GM21390 (cell line): ENCODE results near the gene STAP2.

ENCODE experiments used
- ATAC-seq: cut with Tn5 transposase; IDR thresholded peaks from one replicate; pipeline ENCODE4 v1.9.1; 2021; ENCODE audit not compliant: unreplicated experiment

The STAP2 gene

GRCh38 chr19:4327877-4328242 lies 10.8 kb downstream of the STAP2 start:
- peak; percentile 10 for ATAC-seq

- no peak for ATAC-seq
Observed at GRCh38 chr19:4327252-4327876, 11.3 kb downstream of the STAP2 start.

- ATAC-seq: no peak
Observed at GRCh38 chr19:4326837-4327251, 11.8 kb downstream of the STAP2 start.

- ATAC-seq: no peak
Observed at GRCh38 chr19:4326215-4326836, 12.3 kb downstream of the STAP2 start.

- ATAC-seq: no peak
Observed at GRCh38 chr19:4324228-4324627, 14.4 kb downstream of the STAP2 start.

GRCh38 chr19:4323692-4324091 lies 14.9 kb downstream of the STAP2 start:
- no peak for ATAC-seq

DNA sequence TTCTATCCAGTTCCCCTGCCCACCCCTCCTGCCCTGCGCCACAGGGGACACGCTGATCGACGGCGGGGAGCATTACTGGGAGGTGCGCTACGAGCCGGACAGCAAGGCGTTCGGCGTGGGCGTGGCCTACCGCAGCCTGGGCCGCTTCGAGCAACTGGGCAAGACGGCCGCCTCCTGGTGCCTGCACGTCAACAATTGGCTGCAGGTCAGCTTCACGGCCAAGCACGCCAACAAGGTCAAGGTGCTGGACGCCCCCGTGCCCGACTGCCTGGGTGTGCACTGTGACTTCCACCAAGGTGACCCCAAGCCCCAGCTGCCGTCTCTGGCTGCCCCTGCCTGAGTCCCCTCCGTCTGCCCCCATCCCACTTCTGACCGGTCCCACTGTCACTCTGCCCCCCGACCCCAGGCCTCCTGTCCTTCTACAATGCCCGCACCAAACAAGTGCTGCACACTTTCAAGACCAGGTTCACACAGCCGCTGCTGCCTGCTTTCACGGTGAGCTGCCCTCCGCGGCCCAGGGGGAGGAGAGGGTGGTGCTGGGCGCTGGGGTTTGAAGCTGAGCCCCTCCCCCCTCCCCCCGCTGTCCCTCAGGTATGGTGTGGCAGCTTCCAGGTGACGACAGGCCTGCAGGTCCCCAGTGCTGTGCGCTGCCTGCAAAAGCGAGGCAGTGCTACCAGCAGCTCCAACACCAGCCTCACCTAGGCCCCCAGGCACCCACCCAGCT lies 15.5 kb downstream of the STAP2 start:
- no peak for ATAC-seq

DNA sequence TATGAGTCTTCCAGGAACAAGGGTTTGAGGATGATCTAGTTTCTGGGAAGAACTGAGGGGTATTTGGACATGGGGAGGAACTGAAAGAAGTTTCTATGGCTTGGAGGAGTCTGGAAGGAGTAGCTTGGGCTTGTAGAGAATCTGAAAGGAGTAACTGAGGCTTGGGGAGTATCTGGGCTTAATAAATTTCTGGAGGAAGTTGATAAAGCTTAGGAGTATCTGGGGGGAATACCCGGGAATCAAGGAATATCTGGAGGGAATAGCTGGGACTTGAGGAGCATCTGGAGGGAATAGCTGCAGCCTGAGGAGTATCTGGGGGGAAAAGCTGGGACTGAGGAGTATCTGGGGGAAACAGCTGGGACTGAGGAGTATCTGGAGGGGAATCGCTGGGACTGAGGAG lies 18.2 kb downstream of the STAP2 start:
- ATAC-seq: no peak

DNA sequence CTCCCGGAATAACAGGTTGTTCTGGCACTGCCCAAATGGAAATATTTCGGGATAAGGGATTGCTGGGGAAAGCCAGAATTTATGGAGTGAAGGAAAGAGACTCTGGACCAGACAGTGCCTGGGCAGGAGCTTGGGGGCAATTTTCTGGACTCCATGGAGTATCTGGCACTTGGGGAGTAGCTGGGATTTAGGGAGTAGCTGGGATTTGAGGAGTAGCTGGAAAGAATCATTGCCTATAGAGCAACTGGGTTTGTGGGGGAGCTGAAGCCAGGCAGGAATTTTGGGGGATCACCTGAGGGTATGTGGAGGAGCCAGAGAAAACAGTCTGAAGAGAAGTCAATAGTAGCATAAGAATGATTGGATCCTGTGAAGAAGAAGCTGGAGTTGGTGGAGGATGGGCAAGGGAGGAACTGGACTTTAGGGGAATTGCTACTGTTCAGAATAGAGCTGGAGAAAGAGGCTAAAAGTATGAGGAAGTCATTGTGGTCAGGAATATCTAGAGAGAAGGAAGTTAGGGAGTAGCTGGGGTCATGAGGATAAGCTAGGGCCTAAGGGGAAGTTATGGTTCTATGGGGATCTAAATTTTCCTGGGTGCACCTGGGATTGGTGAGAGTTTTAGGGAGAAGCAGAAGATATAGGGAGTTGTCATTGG lies 19.4 kb downstream of the STAP2 start:
- ATAC-seq: no peak

GRCh38 chr19:4318460-4318859 lies 20.2 kb downstream of the STAP2 start:
- ATAC-seq: no peak

GRCh38 chr19:4316956-4317355 lies 21.7 kb downstream of the STAP2 start:
- no peak for ATAC-seq

DNA sequence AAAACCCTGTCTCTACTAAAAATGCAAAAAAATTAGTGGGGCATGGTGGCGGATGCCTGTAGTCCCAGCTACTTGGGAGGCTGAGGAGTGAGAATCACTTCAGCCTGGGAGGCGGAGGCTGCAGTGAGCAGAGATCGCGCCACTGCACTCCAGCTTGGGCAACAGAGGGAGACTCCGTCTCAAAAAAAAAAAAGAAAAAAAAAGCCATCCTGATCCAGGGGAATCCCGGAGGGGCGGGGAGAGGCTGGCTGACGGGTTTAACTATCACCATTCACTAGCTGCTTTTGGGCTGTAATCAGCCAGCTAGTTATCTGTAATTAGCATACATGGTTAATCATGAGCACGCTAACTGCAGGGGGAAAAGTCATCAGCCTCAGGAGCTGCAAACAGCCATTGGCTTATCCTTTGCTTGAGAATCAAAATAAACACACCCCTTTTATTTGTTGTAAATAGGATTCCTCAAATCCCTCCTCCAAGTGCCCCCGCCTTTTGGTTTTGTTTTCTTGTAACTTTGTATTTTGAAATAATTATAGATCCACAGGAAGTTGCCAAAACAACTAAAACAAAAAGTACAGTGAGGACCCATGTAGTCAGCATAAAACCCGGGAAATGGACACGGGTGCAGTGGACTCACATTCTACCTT lies 24.7 kb downstream of the STAP2 start:
- no peak for ATAC-seq

GRCh38 chr19:4310247-4311121 lies 28.1 kb downstream of the STAP2 start:
- no peak for ATAC-seq

- ATAC-seq: no peak
Observed at GRCh38 chr19:4305659-4306058, 33.0 kb downstream of the STAP2 start.

- ATAC-seq: no peak
Observed at GRCh38 chr19:4305257-4305612, 33.4 kb downstream of the STAP2 start.

DNA sequence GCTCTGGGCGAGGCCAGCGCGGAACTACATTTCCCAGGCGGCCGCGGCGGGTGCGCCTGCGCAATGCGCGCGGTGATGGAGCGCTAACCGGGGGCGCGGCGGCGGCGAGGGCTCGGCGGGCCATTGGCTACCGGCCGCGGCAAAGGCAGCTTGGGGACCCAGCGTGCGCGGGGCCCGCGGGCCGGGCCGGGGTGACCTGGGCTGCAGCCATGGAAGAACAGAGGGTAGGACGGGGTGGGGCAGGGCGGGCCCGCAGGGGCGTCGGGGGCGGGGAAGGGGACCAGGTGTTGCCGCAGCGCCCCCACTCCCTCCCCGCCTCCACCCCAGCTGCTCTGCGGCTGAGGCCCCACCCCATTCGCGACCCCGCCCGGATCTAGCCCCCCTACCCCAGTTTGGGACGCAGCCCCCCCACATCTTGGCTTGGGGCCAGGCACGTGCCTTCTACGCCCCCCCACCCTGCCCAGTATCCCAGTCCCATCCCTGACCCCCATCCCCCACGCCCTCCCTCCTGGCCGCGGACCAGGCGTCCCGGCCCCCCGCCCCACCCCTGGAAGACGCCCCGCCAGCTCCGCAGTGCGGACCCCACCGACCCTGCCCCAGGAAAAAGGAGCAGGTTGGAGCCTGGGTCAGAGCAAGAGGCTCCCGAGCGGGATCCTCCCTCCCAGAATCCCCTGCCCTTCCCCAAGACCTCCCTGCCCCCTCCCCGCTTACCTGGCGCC lies 33.9 kb downstream of the STAP2 start, which contains the start of gene FSD1:
Gene FSD1, plus strand, starts transcription at position 61 of the 719 bp plus-strand sequence. Its CDS starts 149 bp downstream, at position 210.
- no peak for ATAC-seq

- ATAC-seq: no peak
Observed at GRCh38 chr19:4303819-4304537, 34.6 kb downstream of the STAP2 start.

GRCh38 chr19:4302243-4302640 lies 36.4 kb downstream of the STAP2 start, which contains the start of gene TMIGD2:
Gene TMIGD2, minus strand, starts transcription at chr19:4302389. Its CDS starts 4 bp downstream, at chr19:4302385.
- ATAC-seq: no peak
